Measurements from ENCODE around the gene LTF. TPM values are rescaled to one million over a fixed set of nuclear protein-coding genes. Genes with fewer than 3 reads are reported as not detected.

The LTF gene
- total and polyA plus RNA-seq, 2 of the 13 experiments (the other 11 are each of a cell fraction or from before 2014, with no cell fraction given): not detected

- TF ChIP-seq, protein P1, sequence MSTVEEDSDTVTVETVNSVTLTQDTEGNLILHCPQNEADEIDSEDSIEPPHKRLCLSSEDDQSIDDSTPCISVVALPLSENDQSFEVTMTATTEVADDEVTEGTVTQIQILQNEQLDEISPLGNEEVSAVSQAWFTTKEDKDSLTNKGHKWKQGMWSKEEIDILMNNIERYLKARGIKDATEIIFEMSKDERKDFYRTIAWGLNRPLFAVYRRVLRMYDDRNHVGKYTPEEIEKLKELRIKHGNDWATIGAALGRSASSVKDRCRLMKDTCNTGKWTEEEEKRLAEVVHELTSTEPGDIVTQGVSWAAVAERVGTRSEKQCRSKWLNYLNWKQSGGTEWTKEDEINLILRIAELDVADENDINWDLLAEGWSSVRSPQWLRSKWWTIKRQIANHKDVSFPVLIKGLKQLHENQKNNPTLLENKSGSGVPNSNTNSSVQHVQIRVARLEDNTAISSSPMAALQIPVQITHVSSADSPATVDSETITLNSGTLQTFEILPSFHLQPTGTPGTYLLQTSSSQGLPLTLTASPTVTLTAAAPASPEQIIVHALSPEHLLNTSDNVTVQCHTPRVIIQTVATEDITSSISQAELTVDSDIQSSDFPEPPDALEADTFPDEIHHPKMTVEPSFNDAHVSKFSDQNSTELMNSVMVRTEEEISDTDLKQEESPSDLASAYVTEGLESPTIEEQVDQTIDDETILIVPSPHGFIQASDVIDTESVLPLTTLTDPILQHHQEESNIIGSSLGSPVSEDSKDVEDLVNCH (CRISPR knock-in tag; IDR thresholded peaks at IDR 0.05): no peak
- TF ChIP-seq FOSL1 (CRISPR knock-in tag; IDR thresholded peaks at IDR 0.05; ENCODE audit: borderline replicate concordance) (no peak), ZNF878 (CRISPR knock-in tag; IDR thresholded peaks at IDR 0.05) (no peak), ESRRA (CRISPR knock-in tag; IDR thresholded peaks at IDR 0.05; ENCODE audit: low read depth) (no peak), KMT2B (CRISPR knock-in tag; IDR thresholded peaks at IDR 0.05) (no peak), TBX2 (CRISPR knock-in tag; IDR thresholded peaks at IDR 0.05; ENCODE audit: borderline replicate concordance) (no peak), HMG20A (CRISPR knock-in tag; IDR thresholded peaks at IDR 0.05; ENCODE audit: borderline replicate concordance) (no peak), SOX13 (IDR thresholded peaks at IDR 0.05) (no peak), SOX13 (CRISPR knock-in tag; conservative IDR thresholded peaks at IDR 0.05 in 1 of 2, IDR thresholded peaks at IDR 0.05 in 1 of 2) (no peak)
- TF ChIP-seq, protein P2, sequence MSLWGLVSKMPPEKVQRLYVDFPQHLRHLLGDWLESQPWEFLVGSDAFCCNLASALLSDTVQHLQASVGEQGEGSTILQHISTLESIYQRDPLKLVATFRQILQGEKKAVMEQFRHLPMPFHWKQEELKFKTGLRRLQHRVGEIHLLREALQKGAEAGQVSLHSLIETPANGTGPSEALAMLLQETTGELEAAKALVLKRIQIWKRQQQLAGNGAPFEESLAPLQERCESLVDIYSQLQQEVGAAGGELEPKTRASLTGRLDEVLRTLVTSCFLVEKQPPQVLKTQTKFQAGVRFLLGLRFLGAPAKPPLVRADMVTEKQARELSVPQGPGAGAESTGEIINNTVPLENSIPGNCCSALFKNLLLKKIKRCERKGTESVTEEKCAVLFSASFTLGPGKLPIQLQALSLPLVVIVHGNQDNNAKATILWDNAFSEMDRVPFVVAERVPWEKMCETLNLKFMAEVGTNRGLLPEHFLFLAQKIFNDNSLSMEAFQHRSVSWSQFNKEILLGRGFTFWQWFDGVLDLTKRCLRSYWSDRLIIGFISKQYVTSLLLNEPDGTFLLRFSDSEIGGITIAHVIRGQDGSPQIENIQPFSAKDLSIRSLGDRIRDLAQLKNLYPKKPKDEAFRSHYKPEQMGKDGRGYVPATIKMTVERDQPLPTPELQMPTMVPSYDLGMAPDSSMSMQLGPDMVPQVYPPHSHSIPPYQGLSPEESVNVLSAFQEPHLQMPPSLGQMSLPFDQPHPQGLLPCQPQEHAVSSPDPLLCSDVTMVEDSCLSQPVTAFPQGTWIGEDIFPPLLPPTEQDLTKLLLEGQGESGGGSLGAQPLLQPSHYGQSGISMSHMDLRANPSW (CRISPR knock-in tag; IDR thresholded peaks at IDR 0.05; ENCODE audit: borderline replicate concordance): no peak
- TF ChIP-seq, protein P3, sequence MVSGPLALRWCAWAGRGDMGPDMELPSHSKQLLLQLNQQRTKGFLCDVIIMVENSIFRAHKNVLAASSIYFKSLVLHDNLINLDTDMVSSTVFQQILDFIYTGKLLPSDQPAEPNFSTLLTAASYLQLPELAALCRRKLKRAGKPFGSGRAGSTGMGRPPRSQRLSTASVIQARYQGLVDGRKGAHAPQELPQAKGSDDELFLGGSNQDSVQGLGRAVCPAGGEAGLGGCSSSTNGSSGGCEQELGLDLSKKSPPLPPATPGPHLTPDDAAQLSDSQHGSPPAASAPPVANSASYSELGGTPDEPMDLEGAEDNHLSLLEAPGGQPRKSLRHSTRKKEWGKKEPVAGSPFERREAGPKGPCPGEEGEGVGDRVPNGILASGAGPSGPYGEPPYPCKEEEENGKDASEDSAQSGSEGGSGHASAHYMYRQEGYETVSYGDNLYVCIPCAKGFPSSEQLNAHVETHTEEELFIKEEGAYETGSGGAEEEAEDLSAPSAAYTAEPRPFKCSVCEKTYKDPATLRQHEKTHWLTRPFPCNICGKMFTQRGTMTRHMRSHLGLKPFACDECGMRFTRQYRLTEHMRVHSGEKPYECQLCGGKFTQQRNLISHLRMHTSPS (CRISPR knock-in tag; IDR thresholded peaks at IDR 0.05; ENCODE audit: low read depth): no peak
Measured at GRCh38 chr3:46466273-46466672, 1.6 kb upstream of the LTF start (continued).

All from HepG2 (cell line).